Suprapubic skin (tissue), 4 donors: ENCODE results near the gene DRAP1.

Experiments
- CTCF ChIP-seq, 2 donors: fragments of 200-600 bp in 1 of 2; fragments of 450-650 bp in 1 of 2; sonication (generic) in 1 of 2; IDR thresholded peaks; one replicate each; pipeline ENCODE4 v1.5.1; 2016 to 2019; ENCODE audit warnings: antibody characterized with exemption in 2 of 2, mild to moderate bottlenecking in 1 of 2, moderate library complexity in 1 of 2
- EP300 ChIP-seq: sonication (generic); formaldehyde crosslinking; IDR thresholded peaks from one replicate; pipeline ENCODE4 v1.6.1; 2017; ENCODE audit warnings: antibody characterized with exemption
- POLR2AphosphoS5 ChIP-seq, 3 donors: sonication (generic); formaldehyde crosslinking; IDR thresholded peaks; one replicate each; pipeline ENCODE4 v1.6.1; 2017; ENCODE audit warnings: antibody characterized with exemption in 3 of 3

- TF ChIP-seq CTCF (IDR thresholded peaks at IDR 0.05) (no peak), POLR2AphosphoS5 (IDR thresholded peaks at IDR 0.05) (no peak), EP300 (no peak)
These were observed 16.2 kb upstream of the DRAP1 start for GRCh38 chr11:65903068-65903481.
